H9 (cell line): ENCODE measurements around the gene LRRC45. TPM values are rescaled to one million over a fixed set of nuclear protein-coding genes. Genes with fewer than 3 reads are reported as not detected.

Source experiments
- DNase-seq: peaks from one replicate; pipeline ENCODE4 v3.0.0-alpha.2; 2017
- H2AFZ ChIP-seq: one replicate; pipeline ENCODE4 v1.6.1; 2013; ENCODE audit warnings: mild to moderate bottlenecking, low read length, control low read depth, moderate library complexity
- H2AK5ac ChIP-seq: 2 replicates; pipeline ENCODE4 v1.6.1; 2013; ENCODE audit warnings: low read length, control low read depth, mixed read lengths; ENCODE audit not compliant: insufficient read length
- H2BK120ac ChIP-seq: one replicate; pipeline ENCODE4 v1.6.1; 2013; ENCODE audit warnings: low read depth, mild to moderate bottlenecking, low read length, control low read depth, inconsistent platforms; ENCODE audit not compliant: poor library complexity, severe bottlenecking
- H2BK12ac ChIP-seq: 2 replicates; pipeline ENCODE4 v1.6.1; 2013; ENCODE audit warnings: low read length, control low read depth, mixed read lengths, low read depth; ENCODE audit not compliant: insufficient read length
- H2BK15ac ChIP-seq: 2 replicates; pipeline ENCODE4 v1.6.1; 2013; ENCODE audit warnings: low read depth, low read length, control low read depth
- H2BK20ac ChIP-seq: one replicate; pipeline ENCODE4 v1.6.1; 2013; ENCODE audit warnings: low read depth, mild to moderate bottlenecking, low read length, control low read depth, inconsistent platforms; ENCODE audit not compliant: poor library complexity, severe bottlenecking
- H2BK5ac ChIP-seq: 2 replicates; pipeline ENCODE4 v1.6.1; 2013; ENCODE audit warnings: low read length, control low read depth, mixed read lengths; ENCODE audit not compliant: insufficient read length
- H3K14ac ChIP-seq: 2 replicates; pipeline ENCODE4 v1.6.1; 2013; ENCODE audit warnings: low read length, control low read depth; ENCODE audit not compliant: insufficient read depth
- H3K18ac ChIP-seq: 2 replicates; pipeline ENCODE4 v1.6.1; 2013; ENCODE audit warnings: low read depth, mild to moderate bottlenecking, mixed read lengths, low read length, control low read depth; ENCODE audit not compliant: insufficient read length
- H3K23ac ChIP-seq: 2 replicates; pipeline ENCODE4 v1.6.1; 2013; ENCODE audit warnings: low read length, control low read depth, mixed read lengths, low read depth; ENCODE audit not compliant: insufficient read length
- H3K23me2 ChIP-seq: 2 replicates; pipeline ENCODE4 v1.6.1; 2013; ENCODE audit warnings: low read depth, mild to moderate bottlenecking, mixed read lengths, low read length, control low read depth; ENCODE audit not compliant: insufficient read length, poor library complexity, severe bottlenecking
- H3K27ac ChIP-seq: 2 replicates; pipeline ENCODE4 v1.5.1; 2013; ENCODE audit warnings: low read length, control low read depth, mixed read lengths, low read depth; ENCODE audit not compliant: insufficient read length
- H3K27me3 ChIP-seq: 2 replicates; pipeline ENCODE4 v1.6.1; 2013; ENCODE audit warnings: low read length, control low read depth, inconsistent platforms; ENCODE audit not compliant: insufficient read depth
- H3K4ac ChIP-seq: 2 replicates; pipeline ENCODE4 v1.6.1; 2013; ENCODE audit warnings: low read depth, mild to moderate bottlenecking, control low read depth, inconsistent platforms, low read length, moderate library complexity
- H3K4me1 ChIP-seq: 2 replicates; pipeline ENCODE4 v1.6.1; 2013; ENCODE audit warnings: low read length, control low read depth, inconsistent platforms; ENCODE audit not compliant: insufficient read depth
- H3K4me2 ChIP-seq: 2 replicates; pipeline ENCODE4 v1.6.1; 2013; ENCODE audit warnings: low read length, control low read depth, mixed read lengths; ENCODE audit not compliant: insufficient read length, insufficient read depth
- H3K56ac ChIP-seq: 2 replicates; pipeline ENCODE4 v1.6.1; 2013; ENCODE audit warnings: low read depth, mild to moderate bottlenecking, mixed read lengths, low read length, control low read depth; ENCODE audit not compliant: insufficient read length
- H3K79me1 ChIP-seq: 2 replicates; pipeline ENCODE4 v1.6.1; 2013; ENCODE audit warnings: low read depth, mild to moderate bottlenecking, moderate library complexity, low read length, control low read depth, inconsistent platforms; ENCODE audit not compliant: insufficient read depth, poor library complexity, severe bottlenecking
- H3K79me2 ChIP-seq: 2 replicates; pipeline ENCODE4 v1.6.1; 2013; ENCODE audit warnings: low read length, control low read depth, inconsistent platforms; ENCODE audit not compliant: insufficient read depth
- H3K9ac ChIP-seq: 2 replicates; pipeline ENCODE4 v1.6.1; 2013; ENCODE audit warnings: low read length, control low read depth, mixed read lengths; ENCODE audit not compliant: insufficient read length; ENCODE audit errors: extremely low read depth
- H3K9me3 ChIP-seq: one replicate; pipeline ENCODE4 v1.6.1; 2013; ENCODE audit warnings: low read depth, low read length, inconsistent platforms; ENCODE audit not compliant: control insufficient read depth
- H3T11ph ChIP-seq: one replicate; pipeline ENCODE4 v1.6.1; 2013; ENCODE audit warnings: mild to moderate bottlenecking, low read length, control low read depth, inconsistent platforms
- H4K20me1 ChIP-seq: one replicate; pipeline ENCODE4 v1.6.1; 2013; ENCODE audit not compliant: control insufficient read depth, insufficient read length, insufficient read depth
- H4K5ac ChIP-seq: 2 replicates; pipeline ENCODE4 v1.6.1; 2013; ENCODE audit warnings: low read depth, mild to moderate bottlenecking, mixed read lengths, low read length, control low read depth; ENCODE audit not compliant: insufficient read length
- H4K8ac ChIP-seq: replicated peaks from 2 replicates; pipeline ENCODE4 v1.6.1; 2013; ENCODE audit warnings: low read length, control low read depth, mixed read lengths, low read depth; ENCODE audit not compliant: insufficient read length
- H4K91ac ChIP-seq: 2 replicates; pipeline ENCODE4 v1.6.1; 2013; ENCODE audit warnings: low read depth, mild to moderate bottlenecking, moderate library complexity, mixed read lengths, low read length, control low read depth; ENCODE audit not compliant: insufficient read length
- H3K27ac Mint-ChIP-seq, 3 experiments: 2 replicates in 2 of 3; 3 replicates in 1 of 3; pipeline ENCODE4 v1.8.0; 2020 to 2021; ENCODE audit warnings: mixed read lengths in 3 of 3, mild to moderate bottlenecking in 1 of 3, moderate library complexity in 1 of 3
- H3K27me3 Mint-ChIP-seq: 2 replicates; pipeline ENCODE4 v1.8.0; 2021; ENCODE audit warnings: low read depth, mild to moderate bottlenecking, moderate library complexity, mixed read lengths
- H3K36me3 Mint-ChIP-seq, 3 experiments: 2 replicates in 2 of 3; 3 replicates in 1 of 3; pipeline ENCODE4 v1.8.0; 2020 to 2021; ENCODE audit warnings: low read depth in 3 of 3, mixed read lengths in 3 of 3; ENCODE audit not compliant: insufficient read depth in 1 of 3
- H3K4me1 Mint-ChIP-seq, 2 experiments: 2 replicates each; pipeline ENCODE4 v1.8.0; 2020; ENCODE audit warnings: mixed read lengths in 2 of 2
- H3K4me3 Mint-ChIP-seq, 2 experiments: 2 replicates in 1 of 2; 3 replicates in 1 of 2; pipeline ENCODE4 v1.8.0; 2020 to 2021; ENCODE audit warnings: mild to moderate bottlenecking in 2 of 2, mixed read lengths in 2 of 2, moderate library complexity in 1 of 2
- H3K9me3 Mint-ChIP-seq, 2 experiments: 2 replicates in 1 of 2; 3 replicates in 1 of 2; pipeline ENCODE4 v1.8.0; 2020; ENCODE audit warnings: mild to moderate bottlenecking in 2 of 2, mixed read lengths in 2 of 2, moderate library complexity in 1 of 2
- CTCF ChIP-seq: fragments of 200-600 bp; sonication (generic); conservative IDR thresholded peaks from 3 replicates; pipeline ENCODE4 v1.8.0; 2021; ENCODE audit warnings: antibody characterized with exemption, mild to moderate bottlenecking
- WGBS: extraction: QIAGEN DNeasy Blood & Tissue Kit; methylation state at CpG from one replicate; pipeline ENCODE4 v1.1.7; 2013; ENCODE audit warnings: missing lambda C conversion rate, low lambda C conversion rate, mixed read lengths; ENCODE audit not compliant: insufficient read length; ENCODE audit errors: extremely low coverage; 5-methylcytosine and 5-hydroxymethylcytosine counted together
- total RNA-seq: library from RNA; stranded (reverse); gene quantifications from 2 replicates; pipeline ENCODE4 v1.2.1, GENCODE V29; 2021

LRRC45 gene
- total RNA-seq, 1 experiment from 2014 or later = 28.7 TPM

GRCh38 chr17:81986606-81987005, 36.5 kb upstream of the LRRC45 start:
- no peak overlapping the region for H3K4ac ChIP-seq
- H3K9me3 ChIP-seq = no peaks in the 10 kb centered on the region
- no peaks in the 10 kb centered on the region for H3K79me1 ChIP-seq
- Mint-ChIP-seq H3K9me3 (no peaks in the 10 kb centered on the region; a peak in 1 of 5 replicates), H3K27ac (peak overlapping the region in 1 of 3 experiments; percentile 6; a peak in 1 of 7 replicates), H3K27me3 (no peaks in the 10 kb centered on the region), H3K36me3 (peaks cover 6 to 58% (median 48%) of the 10 kb centered on the region in 3 experiments), H3K4me1 (peaks cover 11 to 14% of the 10 kb centered on the region in 2 experiments), H3K4me3 (no peak overlapping the region)
- no peak overlapping the region for H2BK5ac ChIP-seq
- no peak overlapping the region for H3K23ac ChIP-seq
- no peak overlapping the region for H3K27ac ChIP-seq
- no peak overlapping the region; the same call in 1 of the 2 replicates for H3K14ac ChIP-seq
- H4K5ac ChIP-seq = no peak overlapping the region
- H3K79me2 ChIP-seq = no peaks in the 10 kb centered on the region; the same call in 1 of the 2 replicates
- H2BK20ac ChIP-seq = no peak overlapping the region
- TF ChIP-seq CTCF = no peak
- H2BK120ac ChIP-seq = no peak overlapping the region
- WGBS = no CpG with 5 or more reads among the region's 26 CpGs
- no peaks in the 10 kb centered on the region for H3K27me3 ChIP-seq
- H4K20me1 ChIP-seq = no peaks in the 10 kb centered on the region
- H2BK15ac ChIP-seq = no peak overlapping the region
- H3K23me2 ChIP-seq = no peaks in the 10 kb centered on the region
- no peaks in the 10 kb centered on the region for H3K4me1 ChIP-seq
- H4K91ac ChIP-seq = no peak overlapping the region
- H2BK12ac ChIP-seq = no peak overlapping the region
- no peak overlapping the region for H3K18ac ChIP-seq
- no peak overlapping the region for H3K56ac ChIP-seq
- no peak overlapping the region for H2AK5ac ChIP-seq
- H3K4me2 ChIP-seq = no peak overlapping the region
- H3K9ac ChIP-seq = no peak overlapping the region
- no peak overlapping the region for H4K8ac ChIP-seq
- DNase-seq = peak; percentile 32
- H2AFZ ChIP-seq = no peak overlapping the region
- no peak overlapping the region for H3T11ph ChIP-seq
